CD14-positive monocyte (primary cell): ENCODE measurements around the gene RSPO3. TPM values are rescaled to one million over a fixed set of nuclear protein-coding genes. Genes with fewer than 3 reads are reported as not detected.
A peak's percentile ranks its signal among the peaks of the same experiment; 100 is the strongest.

Experiments
- DNase-seq, 3 donors: peaks; one replicate each; pipeline ENCODE4 v3.0.0-alpha.2; 2011 to 2022
- H2AFZ ChIP-seq: 2 replicates; pipeline ENCODE4 v1.6.0; 2012; ENCODE audit warnings: mild to moderate bottlenecking, low read depth, low read length, inconsistent platforms; ENCODE audit not compliant: insufficient read depth, poor library complexity, severe bottlenecking
- H3K27ac ChIP-seq, 2 donors: 1 replicate in 1 of 2; 2 replicates in 1 of 2; pipeline ENCODE4 v1.5.1; 2012 to 2013; ENCODE audit warnings: low read length in 2 of 2, control low read depth in 1 of 2, inconsistent platforms in 1 of 2, low read depth in 1 of 2, mild to moderate bottlenecking in 1 of 2
- H3K27me3 ChIP-seq, 2 donors: one replicate each; pipeline versions ENCODE4 v1.6.0 to v1.6.1; 2011 to 2013; ENCODE audit warnings: low read length in 2 of 2; ENCODE audit not compliant: control insufficient read depth in 2 of 2, insufficient read depth in 2 of 2
- H3K36me3 ChIP-seq, 2 donors: replicated peaks in 1 of 2; 1 replicate in 1 of 2; 2 replicates in 1 of 2; pipeline versions ENCODE4 v1.5.1 to v1.6.1; 2012 to 2013; ENCODE audit warnings: low read length in 2 of 2, control low read depth in 1 of 2, inconsistent platforms in 1 of 2, mild to moderate bottlenecking in 1 of 2; ENCODE audit not compliant: insufficient read depth in 2 of 2, control insufficient read depth in 1 of 2
- H3K4me1 ChIP-seq, 2 donors: 1 replicate in 1 of 2; 2 replicates in 1 of 2; pipeline versions ENCODE4 v1.5.1 to v1.6.1; 2012 to 2013; ENCODE audit warnings: low read length in 2 of 2, control low read depth in 1 of 2, inconsistent platforms in 1 of 2, mild to moderate bottlenecking in 1 of 2, moderate library complexity in 1 of 2; ENCODE audit not compliant: insufficient read depth in 2 of 2, control insufficient read depth in 1 of 2
- H3K4me2 ChIP-seq: replicated peaks from 2 replicates; pipeline ENCODE3; 2012; ENCODE audit warnings: low read length, moderate library complexity, mild to moderate bottlenecking; ENCODE audit not compliant: poor library complexity, severe bottlenecking; ENCODE audit errors: extremely low read depth
- H3K4me3 ChIP-seq, 3 experiments: fragments of 200-600 bp in 1 of 3; sonication (generic) in 1 of 3; replicated peaks in 1 of 3; 1 replicate in 2 of 3; 2 replicates in 1 of 3; pipeline ENCODE4 v1.5.1; 2011 to 2013; ENCODE audit warnings: low read length in 3 of 3, mild to moderate bottlenecking in 3 of 3, control low read depth in 2 of 3, low read depth in 2 of 3, inconsistent platforms in 1 of 3, moderate library complexity in 1 of 3
- H3K79me2 ChIP-seq: 2 replicates; pipeline ENCODE4 v1.6.0; 2012; ENCODE audit warnings: mild to moderate bottlenecking, control low read depth, inconsistent platforms, low read length, moderate library complexity; ENCODE audit not compliant: insufficient read depth
- H3K9ac ChIP-seq: 2 replicates; pipeline ENCODE4 v1.6.0; 2017; ENCODE audit warnings: low read length, mild to moderate bottlenecking; ENCODE audit not compliant: insufficient read depth, poor library complexity, severe bottlenecking
- H3K9me3 ChIP-seq, 2 donors: replicated peaks in 1 of 2; 1 replicate in 1 of 2; 2 replicates in 1 of 2; pipeline versions ENCODE4 v1.5.1 to v1.6.1; 2012 to 2013; ENCODE audit warnings: low read length in 2 of 2, control low read depth in 1 of 2; ENCODE audit not compliant: control insufficient read depth in 1 of 2, insufficient read depth in 1 of 2
- H4K20me1 ChIP-seq: 2 replicates; pipeline ENCODE4 v1.6.0; 2012; ENCODE audit warnings: mild to moderate bottlenecking, low read length, control low read depth, moderate library complexity; ENCODE audit not compliant: insufficient read depth
- H3K27ac Mint-ChIP-seq, 7 donors: one replicate each; pipeline ENCODE4 v1.8.0; 2020; ENCODE audit warnings: mild to moderate bottlenecking in 7 of 7, mixed read lengths in 7 of 7, moderate library complexity in 6 of 7, inconsistent platforms in 2 of 7
- H3K27me3 Mint-ChIP-seq, 3 donors: one replicate each; pipeline ENCODE4 v1.8.0; 2021 to 2022; ENCODE audit warnings: low read depth in 3 of 3, mild to moderate bottlenecking in 3 of 3, mixed read lengths in 3 of 3, moderate library complexity in 3 of 3, inconsistent platforms in 1 of 3
- H3K36me3 Mint-ChIP-seq, 2 donors: one replicate each; pipeline ENCODE4 v1.8.0; 2020; ENCODE audit warnings: mixed read lengths in 2 of 2, inconsistent platforms in 1 of 2, mild to moderate bottlenecking in 1 of 2
- H3K4me1 Mint-ChIP-seq: one replicate; pipeline ENCODE4 v1.8.0; 2020; ENCODE audit warnings: mild to moderate bottlenecking, mixed read lengths
- H3K4me3 Mint-ChIP-seq, 2 donors: one replicate each; pipeline ENCODE4 v1.8.0; 2020; ENCODE audit warnings: mild to moderate bottlenecking in 2 of 2, mixed read lengths in 2 of 2, moderate library complexity in 1 of 2
- H3K9me3 Mint-ChIP-seq, 7 donors: one replicate each; pipeline ENCODE4 v1.8.0; 2020 to 2022; ENCODE audit warnings: mixed read lengths in 7 of 7, mild to moderate bottlenecking in 6 of 7, moderate library complexity in 6 of 7, inconsistent platforms in 2 of 7
- WGBS: methylation state at CpG from one replicate; pipeline ENCODE4 v1.1.5; 2013; ENCODE audit warnings: missing lambda C conversion rate; ENCODE audit not compliant: insufficient coverage; 5-methylcytosine and 5-hydroxymethylcytosine counted together
- intact Hi-C, 2 donors: fragments of 100-400 bp; cut with micrococcal nuclease; formaldehyde crosslinking; loops; one replicate each; pipeline versions ENCODE4 v1.15.0 to v1.15.1; 2023
- polyA plus RNA-seq, 3 donors: library from polyadenylated mRNA; depleted of rRNA in 1 of 3; unstranded in 2 of 3; stranded (reverse) in 1 of 3; fragments of 300-500 nt in 2 of 3; fragments of >200 nt in 1 of 3; fragmentation: Illumina TruSeq in 2 of 3; gene quantifications; 1 replicate in 2 of 3; 2 replicates in 1 of 3; pipeline ENCODE4 v1.2.3, GENCODE V29; 2012 to 2021
- TF ChIP-seq, protein P1 (sequence below): fragments of 200-600 bp; IDR thresholded peaks from one replicate; pipeline ENCODE4 v1.8.0; 2022; ENCODE audit warnings: antibody characterized with exemption, mild to moderate bottlenecking

Gene RSPO3
- polyA plus RNA-seq, 3 donors = not detected

- Histone ChIP-seq H3K27me3 (peaks cover 66 to 83% of the 10 kb centered on the region in 2 donors), H3K4me1 (peaks cover 23% of the 10 kb centered on the region in 2 donors), H3K4me2 (peak overlapping the region; percentile 81), H3K9ac (no peak overlapping the region), H3K9me3 (peaks cover 0 to 27% of the 10 kb centered on the region in 2 donors), H3K4me3 (peak overlapping the region in 1 of 3 experiments; percentile 60), H3K79me2 (no peaks in the 10 kb centered on the region), H3K36me3 (no peaks in the 10 kb centered on the region), H4K20me1 (no peaks in the 10 kb centered on the region), H2AFZ (no peak overlapping the region), H3K27ac (no peak overlapping the region)
- H3K27me3 Mint-ChIP-seq = peaks cover 73 to 81% (median 81%) of the 10 kb centered on the region in 3 donors
- H3K27ac Mint-ChIP-seq = no peak overlapping the region
- intact Hi-C loops = loop anchor here in 1 of 2 donors (10.0 kb wide), 1 partner anchor 1123 kb away; no protein-coding TSS in a partner anchor
- peaks cover 26% of the 10 kb centered on the region for H3K4me1 Mint-ChIP-seq
- no peak for DNase-seq
- peaks cover 3 to 12% (median 8%) of the 10 kb centered on the region in 7 donors for H3K9me3 Mint-ChIP-seq
- TF ChIP-seq, protein P1, sequence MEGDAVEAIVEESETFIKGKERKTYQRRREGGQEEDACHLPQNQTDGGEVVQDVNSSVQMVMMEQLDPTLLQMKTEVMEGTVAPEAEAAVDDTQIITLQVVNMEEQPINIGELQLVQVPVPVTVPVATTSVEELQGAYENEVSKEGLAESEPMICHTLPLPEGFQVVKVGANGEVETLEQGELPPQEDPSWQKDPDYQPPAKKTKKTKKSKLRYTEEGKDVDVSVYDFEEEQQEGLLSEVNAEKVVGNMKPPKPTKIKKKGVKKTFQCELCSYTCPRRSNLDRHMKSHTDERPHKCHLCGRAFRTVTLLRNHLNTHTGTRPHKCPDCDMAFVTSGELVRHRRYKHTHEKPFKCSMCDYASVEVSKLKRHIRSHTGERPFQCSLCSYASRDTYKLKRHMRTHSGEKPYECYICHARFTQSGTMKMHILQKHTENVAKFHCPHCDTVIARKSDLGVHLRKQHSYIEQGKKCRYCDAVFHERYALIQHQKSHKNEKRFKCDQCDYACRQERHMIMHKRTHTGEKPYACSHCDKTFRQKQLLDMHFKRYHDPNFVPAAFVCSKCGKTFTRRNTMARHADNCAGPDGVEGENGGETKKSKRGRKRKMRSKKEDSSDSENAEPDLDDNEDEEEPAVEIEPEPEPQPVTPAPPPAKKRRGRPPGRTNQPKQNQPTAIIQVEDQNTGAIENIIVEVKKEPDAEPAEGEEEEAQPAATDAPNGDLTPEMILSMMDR = no peak
- peaks cover 1 to 3% of the 10 kb centered on the region in 2 donors for H3K36me3 Mint-ChIP-seq
- WGBS = 4% methylated on average over 19 of the region's 19 CpGs
- H3K4me3 Mint-ChIP-seq = peak overlapping the region; percentile 72 to 94
These were observed 533 bp upstream of the RSPO3 start for GRCh38 chr6:127117979-127118297.

- Histone ChIP-seq H3K79me2 (no peaks in the 10 kb centered on the region), H3K4me2 (peak overlapping the region; percentile 81), H3K27me3 (peaks cover 66 to 85% of the 10 kb centered on the region in 2 donors), H3K4me1 (peaks cover 23% of the 10 kb centered on the region in 2 donors), H4K20me1 (no peaks in the 10 kb centered on the region), H3K9me3 (peaks cover 0 to 27% of the 10 kb centered on the region in 2 donors), H3K36me3 (no peaks in the 10 kb centered on the region), H3K27ac (no peak overlapping the region), H3K9ac (no peak overlapping the region), H2AFZ (peak overlapping the region; percentile 71), H3K4me3 (peak overlapping the region; percentile 19 to 66 (median 38))
- H3K27ac Mint-ChIP-seq = no peak overlapping the region
- H3K9me3 Mint-ChIP-seq = peaks cover 3 to 12% (median 8%) of the 10 kb centered on the region in 7 donors
- intact Hi-C loops = loop anchor here in 1 of 2 donors (10.0 kb wide), 2 partner anchors 315 to 1125 kb away; no protein-coding TSS in a partner anchor
- TF ChIP-seq, protein P1 = no peak
- DNase-seq = peak in 1 of 3 donors; percentile 34
- peaks cover 75 to 86% (median 81%) of the 10 kb centered on the region in 3 donors for H3K27me3 Mint-ChIP-seq
- peaks cover 1 to 3% of the 10 kb centered on the region in 2 donors for H3K36me3 Mint-ChIP-seq
- peaks cover 26% of the 10 kb centered on the region for H3K4me1 Mint-ChIP-seq
- 1% methylated on average over 81 of the region's 82 CpGs for WGBS
- peak overlapping the region; percentile 81 to 94 for H3K4me3 Mint-ChIP-seq
These were observed 891 bp downstream of the RSPO3 start for GRCh38 chr6:127119102-127120022.
